Measurements from ENCODE around the gene ID4. TPM values are rescaled to one million over a fixed set of nuclear protein-coding genes. Genes with fewer than 3 reads are reported as not detected.
A peak's percentile ranks its signal among the peaks of the same experiment; 100 is the strongest.

ID4 gene
- total and polyA plus RNA-seq, 2 of the 8 experiments (the other 6 are each of a cell fraction or from before 2014, with no cell fraction given): 2.0 to 8.3 TPM

DNA sequence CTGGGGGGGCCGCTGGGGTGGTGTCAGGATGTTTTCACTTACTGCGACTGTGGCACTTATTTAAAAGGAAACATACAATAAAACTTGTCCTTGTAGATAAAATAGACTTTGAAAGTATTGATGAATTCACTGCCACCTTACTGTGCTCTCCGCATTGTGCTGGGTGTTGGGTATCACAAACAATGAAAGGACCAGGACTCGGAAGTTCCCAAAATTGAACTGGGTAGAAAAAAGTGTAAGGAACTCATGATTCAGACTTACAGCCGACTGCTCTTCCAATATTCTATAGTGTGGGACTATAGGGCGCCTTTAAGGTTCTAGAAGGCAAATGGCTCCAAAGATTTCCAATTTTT, 32.1 kb upstream of the ID4 start:
- Histone ChIP-seq H2AK5ac (ENCODE audit: low read depth, low read length) (no peak overlapping the region; the same call in 1 of the 2 replicates), H2BK12ac (ENCODE audit: low read depth, low read length) (peak overlapping the region; percentile 95; the same call in 1 of the 2 replicates), H3K4ac (replicated peaks; ENCODE audit: insufficient read length, low read depth, low read length) (no peak overlapping the region), H2BK5ac (ENCODE audit: low read depth, low read length) (no peak overlapping the region), H3K27me3 (replicated peaks in 1 of 4; ENCODE audit: control insufficient read depth in 3 of 4, extremely low read depth in 1 of 4, insufficient read depth in 3 of 4, low read length in 3 of 4) (no peaks in the 10 kb centered on the region; a peak in 1 of 7 replicates), H2AFZ (ENCODE audit: low read length) (no peak overlapping the region), H3K56ac (replicated peaks; ENCODE audit: insufficient read length, low read depth, low read length) (no peak overlapping the region), H3K4me1 (replicated peaks in 1 of 4; ENCODE audit: control insufficient read depth in 3 of 4, insufficient read depth in 4 of 4, low read length in 3 of 4) (peaks cover 0 to 7% (median 3%) of the 10 kb centered on the region in 4 experiments; a peak in 4 of 7 replicates), H3K4me2 (ENCODE audit: insufficient read depth in 1 of 2, low read depth in 2 of 2, low read length in 2 of 2) (peak overlapping the region; percentile 75 to 79), H3K23me2 (ENCODE audit: low read depth, low read length) (peaks cover 5% of the 10 kb centered on the region; the same call in 1 of the 2 replicates), H3K79me1 (ENCODE audit: low read depth, low read length) (no peaks in the 10 kb centered on the region), H4K91ac (replicated peaks; ENCODE audit: insufficient read length, low read length) (peak overlapping the region; percentile 25), H3K14ac (ENCODE audit: insufficient read length) (no peak overlapping the region), H2BK20ac (ENCODE audit: low read length) (no peak overlapping the region), H3K27ac (ENCODE audit: low read depth, low read length) (peak overlapping the region; percentile 72; the same call in 1 of the 2 replicates), H3K9ac (replicated peaks in 1 of 4; ENCODE audit: extremely low read depth in 1 of 4, low read depth in 3 of 4, low read length in 3 of 4) (peak overlapping the region; percentile 34 to 72 (median 66); a peak in 5 of 7 replicates), H2BK15ac (ENCODE audit: low read length) (no peak overlapping the region), H3K23ac (ENCODE audit: insufficient read length) (no peak overlapping the region), H3K4me3 (ENCODE audit: extremely low read depth in 1 of 4, insufficient read depth in 2 of 4, low read depth in 3 of 4, low read length in 4 of 4) (peak overlapping the region; percentile 30 to 72 (median 68)), H3K9me3 (ENCODE audit: insufficient read depth in 2 of 2, low read depth in 1 of 2, low read length in 1 of 2) (peaks cover 0 to 7% of the 10 kb centered on the region in 2 experiments; a peak in 1 of 4 replicates), H2BK120ac (replicated peaks; ENCODE audit: low read depth, low read length) (peak overlapping the region; percentile 50), H3K18ac (ENCODE audit: extremely low read depth, low read length) (no peak overlapping the region; the same call in 1 of the 2 replicates), H3K36me3 (ENCODE audit: control insufficient read depth in 2 of 4, insufficient read depth in 4 of 4, low read length in 3 of 4) (no peaks in the 10 kb centered on the region), H4K8ac (ENCODE audit: extremely low read depth, insufficient read depth, low read length) (peak overlapping the region; percentile 92; the same call in 1 of the 2 replicates), H4K20me1 (replicated peaks in 1 of 2; ENCODE audit: control insufficient read depth in 1 of 2, insufficient read depth in 2 of 2, low read length in 2 of 2) (no peaks in the 10 kb centered on the region), H4K5ac (ENCODE audit: insufficient read length, low read depth, low read length) (peak overlapping the region; percentile 57), H3K79me2 (ENCODE audit: control insufficient read depth in 1 of 2, insufficient read depth in 2 of 2, low read length in 2 of 2) (no peaks in the 10 kb centered on the region)
- WGBS, 2 experiments (ENCODE audit: extremely low coverage in 1 of 2, insufficient coverage in 1 of 2, insufficient read length in 1 of 2, insufficient replicate concordance in 2 of 2, low coverage in 1 of 2, low lambda C conversion rate in 2 of 2, missing lambda C conversion rate in 1 of 2): 41% methylated on average over 6 of the region's 6 CpGs; no CpG with 5 or more reads in 1 of the 2 experiments
- CTCF ChIA-PET (ENCODE audit: partially characterized antibody): interaction anchor here (0.9 to 1.0 kb wide), 2 partner anchors 141 to 252 kb away, joined by 3 read pairs; no protein-coding TSS in a partner anchor
- FAIRE-seq (no peak), DNase-seq (ENCODE audit: low read depth in 1 of 2, low spot score in 2 of 2) (no peak)
- POLR2A ChIA-PET (ENCODE audit: partially characterized antibody): interaction anchor here (0.5 to 3.2 kb wide), 3 partner anchors 32 to 918 kb away, joined by 3 to 25 read pairs (median 5); partner anchors contain the start of gene ID4

All from H1 (cell line).